Panc1 (cell line): ENCODE measurements around the gene UBL5. TPM values are rescaled to one million over a fixed set of nuclear protein-coding genes. Genes with fewer than 3 reads are reported as not detected.

Source experiments
- ATAC-seq: fragments of 200-7000 bp; cut with Tn5 transposase; 2 replicates; pipeline ENCODE4 v1.9.1; 2020; ENCODE audit warnings: mild to moderate bottlenecking, moderate library complexity
- BruUV-seq: library from RNA; stranded (reverse); fragments of 400-500 nt; replicated peaks from 2 replicates; lab custom pipeline; 2021; lab: Mats Ljungman, UMichigan
- CTCF ChIA-PET: fragments of 300-600 bp; sonication (Branson Sonifier 250); formaldehyde crosslinking; loops from one replicate; lab custom pipeline; 2022; ENCODE audit warnings: antibody characterized with exemption; lab: Charles Lee
- POLR2A ChIA-PET: fragments of 300-600 bp; sonication (Branson Sonifier 250); formaldehyde crosslinking; loops from one replicate; lab custom pipeline; 2022; ENCODE audit warnings: antibody characterized with exemption; lab: Charles Lee
- DNase-seq: peaks from one replicate; pipeline ENCODE4 v3.0.0-alpha.2; 2010; ENCODE audit warnings: low read depth, low spot score
- H3K27ac ChIP-seq: 2 replicates; pipeline ENCODE4 v1.5.1; 2011; ENCODE audit warnings: mild to moderate bottlenecking, low read length, inconsistent platforms
- H3K27me3 ChIP-seq: fragments of 200-500 bp; sonication (Bioruptor generic); 2 replicates; pipeline ENCODE4 v1.6.0; 2014; ENCODE audit warnings: low read length, inconsistent platforms; ENCODE audit not compliant: control insufficient read depth, insufficient read depth
- H3K36me3 ChIP-seq: fragments of 200-500 bp; sonication (Bioruptor generic); 2 replicates; pipeline ENCODE4 v1.5.1; 2014; ENCODE audit warnings: inconsistent platforms, mild to moderate bottlenecking, low read length, moderate library complexity; ENCODE audit not compliant: control insufficient read depth, insufficient read depth
- H3K4me1 ChIP-seq: 2 replicates; pipeline ENCODE4 v1.5.1; 2011; ENCODE audit warnings: inconsistent platforms, mild to moderate bottlenecking, low read length, moderate library complexity; ENCODE audit not compliant: control insufficient read depth, insufficient read depth
- H3K4me3 ChIP-seq, 2 experiments: 2 replicates each; pipeline ENCODE4 v1.5.1; 2011 to 2012; ENCODE audit warnings: low read depth in 2 of 2, low read length in 2 of 2, mild to moderate bottlenecking in 2 of 2, inconsistent platforms in 1 of 2, moderate library complexity in 1 of 2
- H3K9me3 ChIP-seq: fragments of 200-500 bp; sonication (Bioruptor generic); 2 replicates; pipeline ENCODE4 v1.5.1; 2014; ENCODE audit warnings: low read depth, mild to moderate bottlenecking, inconsistent platforms, low read length, moderate library complexity; ENCODE audit not compliant: control insufficient read depth, insufficient read depth
- CTCF ChIP-seq: fragments of 450-650 bp; IDR thresholded peaks from 2 replicates; pipeline ENCODE4 v1.5.1; 2017; ENCODE audit warnings: mild to moderate bottlenecking
- POLR2AphosphoS5 ChIP-seq: IDR thresholded peaks from 2 replicates; pipeline ENCODE4 v1.6.1; 2012; ENCODE audit warnings: mild to moderate bottlenecking, low read depth, low read length, moderate library complexity
- SIN3A ChIP-seq: IDR thresholded peaks from 2 replicates; pipeline ENCODE4 v1.6.1; 2012; ENCODE audit warnings: low read depth, mild to moderate bottlenecking, low read length, moderate library complexity, borderline replicate concordance; ENCODE audit not compliant: insufficient read depth
- TCF7L2 ChIP-seq: IDR thresholded peaks from 2 replicates; pipeline ENCODE4 v1.6.1; 2011; ENCODE audit warnings: mild to moderate bottlenecking, low read depth, low read length, inconsistent platforms
- in situ Hi-C: cut with HindIII; loops from 2 replicates; pipeline ENCODE4 v1.10.0; 2016; ENCODE audit warnings: low sequenced_read_pairs, low pct_unique_long_range_greater_than_20kb
- intact Hi-C: fragments of 100-400 bp; cut with micrococcal nuclease; formaldehyde crosslinking; loops from one replicate; pipeline ENCODE4 v1.10.0; 2022; ENCODE audit not compliant: unreplicated experiment
- total RNA-seq: library from RNA; stranded (reverse); gene quantifications from one replicate; pipeline ENCODE4 v1.2.1, GENCODE V29; 2021; ENCODE audit not compliant: unreplicated experiment
- TF ChIP-seq, protein P1 (sequence below), 2 experiments: IDR thresholded peaks; 2 replicates each; pipeline ENCODE4 v1.6.1; 2011 to 2012; ENCODE audit warnings: low read depth in 2 of 2, control low read depth in 1 of 2, low read length in 1 of 2, mild to moderate bottlenecking in 1 of 2, moderate library complexity in 1 of 2; ENCODE audit not compliant: insufficient read depth in 1 of 2

UBL5 gene
- total RNA-seq, 1 experiment from 2014 or later, result 379 TPM

GRCh38 chr19:9862938-9863337, 35.2 kb downstream of the UBL5 start:
- TF ChIP-seq SIN3A (no peak), TCF7L2 (no peak)
- TF ChIP-seq, protein P1, sequence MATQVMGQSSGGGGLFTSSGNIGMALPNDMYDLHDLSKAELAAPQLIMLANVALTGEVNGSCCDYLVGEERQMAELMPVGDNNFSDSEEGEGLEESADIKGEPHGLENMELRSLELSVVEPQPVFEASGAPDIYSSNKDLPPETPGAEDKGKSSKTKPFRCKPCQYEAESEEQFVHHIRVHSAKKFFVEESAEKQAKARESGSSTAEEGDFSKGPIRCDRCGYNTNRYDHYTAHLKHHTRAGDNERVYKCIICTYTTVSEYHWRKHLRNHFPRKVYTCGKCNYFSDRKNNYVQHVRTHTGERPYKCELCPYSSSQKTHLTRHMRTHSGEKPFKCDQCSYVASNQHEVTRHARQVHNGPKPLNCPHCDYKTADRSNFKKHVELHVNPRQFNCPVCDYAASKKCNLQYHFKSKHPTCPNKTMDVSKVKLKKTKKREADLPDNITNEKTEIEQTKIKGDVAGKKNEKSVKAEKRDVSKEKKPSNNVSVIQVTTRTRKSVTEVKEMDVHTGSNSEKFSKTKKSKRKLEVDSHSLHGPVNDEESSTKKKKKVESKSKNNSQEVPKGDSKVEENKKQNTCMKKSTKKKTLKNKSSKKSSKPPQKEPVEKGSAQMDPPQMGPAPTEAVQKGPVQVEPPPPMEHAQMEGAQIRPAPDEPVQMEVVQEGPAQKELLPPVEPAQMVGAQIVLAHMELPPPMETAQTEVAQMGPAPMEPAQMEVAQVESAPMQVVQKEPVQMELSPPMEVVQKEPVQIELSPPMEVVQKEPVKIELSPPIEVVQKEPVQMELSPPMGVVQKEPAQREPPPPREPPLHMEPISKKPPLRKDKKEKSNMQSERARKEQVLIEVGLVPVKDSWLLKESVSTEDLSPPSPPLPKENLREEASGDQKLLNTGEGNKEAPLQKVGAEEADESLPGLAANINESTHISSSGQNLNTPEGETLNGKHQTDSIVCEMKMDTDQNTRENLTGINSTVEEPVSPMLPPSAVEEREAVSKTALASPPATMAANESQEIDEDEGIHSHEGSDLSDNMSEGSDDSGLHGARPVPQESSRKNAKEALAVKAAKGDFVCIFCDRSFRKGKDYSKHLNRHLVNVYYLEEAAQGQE (IDR thresholded peaks at IDR 0.05; ENCODE audit: insufficient read depth in 1 of 2, low read depth in 2 of 2, low read length in 1 of 2), result no peak
- Histone ChIP-seq H3K4me1 (no peaks in the 10 kb centered on the region), H3K27ac (no peak overlapping the region), H3K9me3 (no peaks in the 10 kb centered on the region), H3K36me3 (no peaks in the 10 kb centered on the region), H3K4me3 (no peak overlapping the region), H3K27me3 (no peaks in the 10 kb centered on the region)
- DNase-seq, result no peak
- CTCF ChIA-PET, result no interaction called here
- intact Hi-C loops, result no loop called here
- POLR2A ChIA-PET, result no interaction called here
- in situ Hi-C loops, result no loop called here
- no TSS peak for BruUV-seq
- ATAC-seq, result no peak

GRCh38 chr19:9863759-9864158, 36.0 kb downstream of the UBL5 start:
- ChIA-PET CTCF (interaction anchor here (0.5 kb wide), 1 partner anchor 163 kb away, joined by 8 read pairs; no protein-coding TSS in a partner anchor), POLR2A (no interaction called here)
- intact Hi-C loops, result no loop called here
- DNase-seq, result no peak
- Histone ChIP-seq H3K36me3 (no peaks in the 10 kb centered on the region), H3K9me3 (no peaks in the 10 kb centered on the region), H3K27ac (no peak overlapping the region), H3K27me3 (no peaks in the 10 kb centered on the region), H3K4me1 (no peaks in the 10 kb centered on the region), H3K4me3 (no peak overlapping the region)
- in situ Hi-C loops, result no loop called here
- no peak for ATAC-seq
- TF ChIP-seq POLR2AphosphoS5 (no peak), CTCF (no peak), TCF7L2 (no peak), SIN3A (no peak)
- TF ChIP-seq, protein P1 (IDR thresholded peaks at IDR 0.05; ENCODE audit: insufficient read depth in 1 of 2, low read depth in 2 of 2, low read length in 1 of 2), result no peak
- no TSS peak for BruUV-seq
